ENCODE data around the gene MIPEP. TPM values are rescaled to one million over a fixed set of nuclear protein-coding genes. Genes with fewer than 3 reads are reported as not detected.

MIPEP gene
- total and polyA plus RNA-seq, 9 of the 15 experiments (the other 6 are each of a cell fraction or from before 2014, with no cell fraction given): 1.7 to 19.3 (median 13.1) TPM

- POLR2A ChIA-PET: no interaction called here
- H3K9me3 ChIP-seq (replicated peaks; ENCODE audit: control insufficient read depth, insufficient read depth, low read depth, low read length): no peaks in the 10 kb centered on the region
- intact Hi-C loops (cut with micrococcal nuclease): no loop called here
Observed at GRCh38 chr13:23817830-23818229, 71.4 kb downstream of the MIPEP start.

More at GRCh38 chr13:23817830-23818229, 71.4 kb downstream of the MIPEP start:
- Histone ChIP-seq H3K27ac (ENCODE audit: extremely low read depth, low read depth, low read length) (no peak overlapping the region), H3K36me3 (ENCODE audit: control insufficient read depth, insufficient read depth, low read length) (no peaks in the 10 kb centered on the region), H2AFZ (ENCODE audit: low read depth, low read length) (no peak overlapping the region), H3K27me3 (ENCODE audit: control insufficient read depth in 2 of 2, insufficient read depth in 2 of 2, low read length in 2 of 2) (no peaks in the 10 kb centered on the region), H3K79me2 (ENCODE audit: control insufficient read depth, insufficient read depth, low read length) (no peaks in the 10 kb centered on the region), H3K4me3 (no peak overlapping the region), H4K20me1 (replicated peaks; ENCODE audit: control insufficient read depth, insufficient read depth, low read length) (no peaks in the 10 kb centered on the region), H3K4me2 (ENCODE audit: insufficient read depth, low read length) (no peak overlapping the region), H3K9ac (ENCODE audit: insufficient read depth in 1 of 2, low read depth in 2 of 2, low read length in 2 of 2) (no peak overlapping the region), H3K4me1 (replicated peaks in 1 of 2; ENCODE audit: control insufficient read depth in 2 of 2, insufficient read depth in 2 of 2, low read length in 2 of 2) (no peaks in the 10 kb centered on the region), H3K9me1 (ENCODE audit: control insufficient read depth, insufficient read depth, low read length) (no peaks in the 10 kb centered on the region)
- DNase-seq (ENCODE audit: extremely low read depth in 1 of 4, low spot score in 3 of 4): no peak
- in situ Hi-C loops (cut with MboI): no loop called here
- TF ChIP-seq NFE2 (IDR thresholded peaks at IDR 0.05; ENCODE audit: low read depth): no peak
- TF ChIP-seq ZNF696 (CRISPR knock-in tag; conservative IDR thresholded peaks at IDR 0.05): no peak
- TF ChIP-seq TRIM25 (IDR thresholded peaks at IDR 0.05; ENCODE audit: borderline replicate concordance): no peak
- TF ChIP-seq ZNF23 (CRISPR knock-in tag; IDR thresholded peaks at IDR 0.05): no peak
- no peak for TF ChIP-seq E4F1 (CRISPR knock-in tag; IDR thresholded peaks at IDR 0.05; ENCODE audit: borderline replicate concordance)
- no peak for TF ChIP-seq RBM34 (IDR thresholded peaks at IDR 0.05; ENCODE audit: borderline replicate concordance, insufficient read depth, low read length)
- no peak for TF ChIP-seq PRMT5 (CRISPR knock-in tag; IDR thresholded peaks at IDR 0.05)
- TF ChIP-seq BCOR (IDR thresholded peaks at IDR 0.05): no peak
- no peak for TF ChIP-seq RBM17 (IDR thresholded peaks at IDR 0.05; ENCODE audit: borderline replicate concordance, low read depth, low read length)
- BruUV-seq (replicated peaks): no TSS peak
- 89% methylated on average over 4 of the region's 4 CpGs for WGBS (ENCODE audit: insufficient coverage, low coverage, missing lambda C conversion rate)
- no peak for ATAC-seq
- no peak for FAIRE-seq
- CTCF ChIA-PET (ENCODE audit: low intra/inter-chr PET ratio): no interaction called here

All from K562 (cell line).